Tibial nerve (tissue), 4 donors: ENCODE measurements around the gene CD1D. TPM values are rescaled to one million over a fixed set of nuclear protein-coding genes. Genes with fewer than 3 reads are reported as not detected.

ENCODE experiments used
- DNase-seq, 2 donors: peaks; one replicate each; pipeline ENCODE4 v3.0.0-alpha.2; 2019; ENCODE audit warnings: low spot score in 2 of 2
- H3K27ac ChIP-seq, 4 donors: fragments of 200-600 bp; sonication (generic) in 3 of 4; one replicate each; pipeline ENCODE4 v1.5.1; 2017 to 2019; ENCODE audit warnings: mild to moderate bottlenecking in 1 of 4
- H3K27me3 ChIP-seq, 2 donors: fragments of 200-600 bp; sonication (generic) in 1 of 2; one replicate each; pipeline versions ENCODE4 v1.5.1 to v1.6.0; 2017 to 2019
- H3K36me3 ChIP-seq, 3 donors: fragments of 200-600 bp; sonication (generic); one replicate each; pipeline ENCODE4 v1.5.1; 2018 to 2019
- H3K4me1 ChIP-seq, 4 donors: fragments of 200-600 bp; sonication (generic) in 3 of 4; one replicate each; pipeline ENCODE4 v1.5.1; 2017 to 2019
- H3K4me3 ChIP-seq, 4 donors: fragments of 200-600 bp; sonication (generic) in 3 of 4; one replicate each; pipeline ENCODE4 v1.5.1; 2017 to 2019; ENCODE audit warnings: mild to moderate bottlenecking in 1 of 4, moderate library complexity in 1 of 4
- H3K9me3 ChIP-seq, 4 donors: fragments of 200-600 bp; sonication (generic) in 3 of 4; one replicate each; pipeline ENCODE4 v1.5.1; 2017 to 2019
- CTCF ChIP-seq, 5 experiments: fragments of 200-600 bp in 3 of 5; fragments of 450-650 bp in 2 of 5; sonication (generic) in 3 of 5; IDR thresholded peaks; one replicate each; pipeline ENCODE4 v1.5.1; 2016 to 2019; ENCODE audit warnings: antibody characterized with exemption in 5 of 5, mild to moderate bottlenecking in 3 of 5, moderate library complexity in 2 of 5
- EP300 ChIP-seq, 2 donors: sonication (generic); formaldehyde crosslinking; IDR thresholded peaks; one replicate each; pipeline ENCODE4 v1.6.1; 2017; ENCODE audit warnings: antibody characterized with exemption in 2 of 2, mild to moderate bottlenecking in 1 of 2
- POLR2A ChIP-seq, 2 donors: fragments of 450-650 bp; IDR thresholded peaks; one replicate each; pipeline ENCODE4 v1.6.1; 2017; ENCODE audit warnings: antibody characterized with exemption in 2 of 2, mild to moderate bottlenecking in 2 of 2, moderate library complexity in 2 of 2
- WGBS, 2 donors: methylation state at CpG; one replicate each; pipeline ENCODE4 v1.1.5; 2018; 5-methylcytosine and 5-hydroxymethylcytosine counted together
- total RNA-seq, 4 donors: library from RNA; depleted of rRNA; stranded (reverse); fragments of >200 nt; gene quantifications; one replicate each; pipeline ENCODE4 v1.1.0, GENCODE V29; 2016

Gene CD1D
- total RNA-seq, 4 donors from 2014 or later = 0.63 to 4.2 (median 2.2) TPM

GRCh38 chr1:158146739-158147138 lies 34.0 kb upstream of the CD1D start:
- Histone ChIP-seq H3K4me1 (peaks cover 0 to 33% (median 16%) of the 10 kb centered on the region in 4 donors), H3K4me3 (no peak overlapping the region), H3K9me3 (no peaks in the 10 kb centered on the region), H3K27ac (peak overlapping the region in 2 of 4 donors; percentile 65 to 84), H3K27me3 (no peaks in the 10 kb centered on the region), H3K36me3 (no peaks in the 10 kb centered on the region)
- 80 to 90% methylated on average over 2 of the region's 2 CpGs for WGBS, 2 donors
- TF ChIP-seq CTCF (IDR thresholded peaks at IDR 0.05) (no peak), EP300 (IDR thresholded peaks at IDR 0.05) (no peak), POLR2A (IDR thresholded peaks at IDR 0.05) (no peak)
- DNase-seq = no peak

GRCh38 chr1:158147401-158147800 lies 33.3 kb upstream of the CD1D start:
- no peak for DNase-seq
- H3K4me1 ChIP-seq = peaks cover 0 to 33% (median 16%) of the 10 kb centered on the region in 4 donors
- WGBS, 2 donors = 49 to 76% methylated on average over 2 of the region's 2 CpGs
- no peaks in the 10 kb centered on the region for H3K36me3 ChIP-seq
- H3K27ac ChIP-seq = peak overlapping the region in 1 of 4 donors; percentile 65
- no peaks in the 10 kb centered on the region for H3K27me3 ChIP-seq
- no peak for TF ChIP-seq POLR2A (IDR thresholded peaks at IDR 0.05)
- no peak for TF ChIP-seq EP300 (IDR thresholded peaks at IDR 0.05)
- no peak overlapping the region for H3K4me3 ChIP-seq
- no peaks in the 10 kb centered on the region for H3K9me3 ChIP-seq

GRCh38 chr1:158147869-158148268 lies 32.8 kb upstream of the CD1D start:
- H3K36me3 ChIP-seq = no peaks in the 10 kb centered on the region
- 77 to 78% methylated on average over 3 of the region's 3 CpGs for WGBS, 2 donors
- H3K4me1 ChIP-seq = peaks cover 0 to 33% (median 16%) of the 10 kb centered on the region in 4 donors

GRCh38 chr1:158148468-158148867 lies 32.2 kb upstream of the CD1D start:
- H3K27ac ChIP-seq = peak overlapping the region in 2 of 4 donors; percentile 65 to 84
- no peaks in the 10 kb centered on the region for H3K36me3 ChIP-seq
- WGBS, 2 donors = 67 to 85% methylated on average over 1 of the region's 1 CpG
- no peak for DNase-seq
- TF ChIP-seq CTCF (IDR thresholded peaks at IDR 0.05) (no peak), POLR2A (IDR thresholded peaks at IDR 0.05) (no peak), EP300 (IDR thresholded peaks at IDR 0.05) (peak in 1 of 2 donors; percentile 25)
- H3K4me1 ChIP-seq = peaks cover 0 to 33% (median 16%) of the 10 kb centered on the region in 4 donors
- H3K4me3 ChIP-seq = no peak overlapping the region
- no peaks in the 10 kb centered on the region for H3K27me3 ChIP-seq
- H3K9me3 ChIP-seq = no peaks in the 10 kb centered on the region

More at GRCh38 chr1:158147869-158148268, 32.8 kb upstream of the CD1D start:
- Histone ChIP-seq H3K4me3 (no peak overlapping the region), H3K27ac (peak overlapping the region in 1 of 4 donors; percentile 65), H3K9me3 (no peaks in the 10 kb centered on the region), H3K27me3 (no peaks in the 10 kb centered on the region)
- TF ChIP-seq EP300 (IDR thresholded peaks at IDR 0.05) (no peak), POLR2A (IDR thresholded peaks at IDR 0.05) (no peak), CTCF (IDR thresholded peaks at IDR 0.05) (no peak)
- DNase-seq = no peak

- 32 to 35% methylated on average over 8 of the region's 8 CpGs for WGBS, 2 donors
- H3K9me3 ChIP-seq = no peaks in the 10 kb centered on the region
- no peaks in the 10 kb centered on the region for H3K36me3 ChIP-seq
- H3K4me3 ChIP-seq = peak overlapping the region; percentile 29 to 53 (median 40)
- peaks cover 0 to 33% (median 16%) of the 10 kb centered on the region in 4 donors for H3K4me1 ChIP-seq
- no peaks in the 10 kb centered on the region for H3K27me3 ChIP-seq
- no peak for DNase-seq
- H3K27ac ChIP-seq = peak overlapping the region; percentile 52 to 84 (median 70)
- TF ChIP-seq POLR2A (IDR thresholded peaks at IDR 0.05) = no peak
- no peak for TF ChIP-seq EP300 (IDR thresholded peaks at IDR 0.05)
- no peak for TF ChIP-seq CTCF (IDR thresholded peaks at IDR 0.05)
Observed at GRCh38 chr1:158149175-158149574, 31.5 kb upstream of the CD1D start.
